GM23338 (cell line): ENCODE data around the gene SBNO1. TPM values are rescaled to one million over a fixed set of nuclear protein-coding genes. Genes with fewer than 3 reads are reported as not detected.

Source experiments
- ATAC-seq: fragments of 200-7000 bp; cut with Tn5 transposase; 3 replicates; pipeline ENCODE4 v1.9.1; 2020
- DNase-seq: peaks from one replicate; pipeline ENCODE4 v3.0.0-alpha.2; 2015; ENCODE audit warnings: low spot score
- H2AFZ ChIP-seq: fragments of 200-600 bp; sonication (generic); 2 replicates; pipeline ENCODE4 v1.8.0; 2016; ENCODE audit warnings: antibody characterized with exemption, mild to moderate bottlenecking, moderate library complexity
- H3F3A ChIP-seq: fragments of 200-600 bp; sonication (generic); replicated peaks from 2 replicates; pipeline ENCODE4 v1.8.0; 2017; ENCODE audit warnings: antibody characterized with exemption, mixed run types, low read depth
- H3K27ac ChIP-seq: fragments of 200-600 bp; sonication (generic); 2 replicates; pipeline ENCODE4 v1.6.1; 2016; ENCODE audit warnings: low read depth
- H3K27me3 ChIP-seq: fragments of 200-600 bp; sonication (generic); 2 replicates; pipeline ENCODE4 v1.8.0; 2016; ENCODE audit warnings: mild to moderate bottlenecking, mixed run types, moderate library complexity; ENCODE audit not compliant: insufficient read depth
- H3K36me3 ChIP-seq: fragments of 200-600 bp; sonication (generic); 2 replicates; pipeline ENCODE4 v1.8.0; 2016; ENCODE audit warnings: mild to moderate bottlenecking; ENCODE audit not compliant: insufficient read depth
- H3K4me1 ChIP-seq: fragments of 200-600 bp; sonication (generic); 2 replicates; pipeline ENCODE4 v1.8.0; 2016; ENCODE audit warnings: mild to moderate bottlenecking, moderate library complexity; ENCODE audit not compliant: insufficient read depth
- H3K4me2 ChIP-seq: fragments of 200-600 bp; sonication (generic); 2 replicates; pipeline ENCODE4 v1.7.1; 2017; ENCODE audit warnings: mixed run types
- H3K4me3 ChIP-seq: fragments of 200-600 bp; sonication (generic); 2 replicates; pipeline ENCODE4 v1.6.1; 2016; ENCODE audit warnings: mixed run types
- H3K79me2 ChIP-seq: fragments of 200-600 bp; sonication (generic); replicated peaks from 2 replicates; pipeline ENCODE4 v1.8.0; 2017; ENCODE audit warnings: mild to moderate bottlenecking; ENCODE audit not compliant: insufficient read depth
- H3K9me2 ChIP-seq: fragments of 200-600 bp; sonication (generic); 2 replicates; pipeline ENCODE4 v1.8.0; 2017; ENCODE audit not compliant: insufficient read depth
- H4K20me1 ChIP-seq: fragments of 200-600 bp; sonication (generic); replicated peaks from 2 replicates; pipeline ENCODE4 v1.8.0; 2017; ENCODE audit warnings: mild to moderate bottlenecking; ENCODE audit not compliant: insufficient read depth
- H3K27ac Mint-ChIP-seq: 2 replicates; pipeline ENCODE4 v1.8.0; 2020; ENCODE audit warnings: inconsistent platforms, mild to moderate bottlenecking, moderate library complexity, mixed read lengths
- H3K27me3 Mint-ChIP-seq: 3 replicates; pipeline ENCODE4 v1.8.0; 2022; ENCODE audit warnings: low read depth, mild to moderate bottlenecking, moderate library complexity, mixed read lengths, inconsistent platforms; ENCODE audit not compliant: insufficient read depth, poor library complexity
- H3K36me3 Mint-ChIP-seq: 3 replicates; pipeline ENCODE4 v1.8.0; 2021; ENCODE audit warnings: low read depth, mild to moderate bottlenecking, inconsistent platforms, moderate library complexity, mixed read lengths
- H3K4me1 Mint-ChIP-seq: 3 replicates; pipeline ENCODE4 v1.8.0; 2020; ENCODE audit warnings: mild to moderate bottlenecking, inconsistent platforms, mixed read lengths
- H3K4me3 Mint-ChIP-seq: 3 replicates; pipeline ENCODE4 v1.8.0; 2021; ENCODE audit warnings: moderate library complexity, mild to moderate bottlenecking, inconsistent platforms, mixed read lengths
- H3K9me3 Mint-ChIP-seq: 3 replicates; pipeline ENCODE4 v1.8.0; 2020; ENCODE audit warnings: moderate library complexity, mild to moderate bottlenecking, inconsistent platforms, mixed read lengths
- CREB1 ChIP-seq: fragments of 250-450 bp; sonication (Bioruptor Pico); IDR thresholded peaks from 2 replicates; pipeline ENCODE4 v1.5.0; 2020; ENCODE audit warnings: low read depth, mild to moderate bottlenecking, moderate library complexity
- EZH2phosphoT487 ChIP-seq: fragments of 200-600 bp; sonication (generic); IDR thresholded peaks from one replicate; pipeline ENCODE4 v1.8.1; 2018; ENCODE audit warnings: antibody characterized with exemption; ENCODE audit not compliant: unreplicated experiment
- JUNB ChIP-seq: IDR thresholded peaks from one replicate; pipeline ENCODE4 v1.6.1; 2016; ENCODE audit warnings: antibody characterized with exemption; ENCODE audit not compliant: unreplicated experiment
- POLR2AphosphoS5 ChIP-seq: IDR thresholded peaks from 2 replicates; pipeline ENCODE4 v1.6.1; 2016; ENCODE audit warnings: antibody characterized with exemption, low read depth
- REST ChIP-seq: IDR thresholded peaks from one replicate; pipeline ENCODE4 v1.6.1; 2018; ENCODE audit warnings: antibody characterized with exemption; ENCODE audit not compliant: unreplicated experiment
- STAT1 ChIP-seq: IDR thresholded peaks from one replicate; pipeline ENCODE4 v1.6.1; 2016; ENCODE audit warnings: antibody characterized with exemption; ENCODE audit not compliant: unreplicated experiment
- ZNF114 ChIP-seq: fragments of 250-450 bp; sonication (Bioruptor Pico); IDR thresholded peaks from 2 replicates; pipeline ENCODE4 v1.5.0; 2020; ENCODE audit warnings: mild to moderate bottlenecking, moderate library complexity
- ZNF462 ChIP-seq: fragments of 250-450 bp; sonication (Bioruptor Pico); IDR thresholded peaks from 2 replicates; pipeline ENCODE4 v1.5.0; 2020; ENCODE audit warnings: mild to moderate bottlenecking, moderate library complexity
- polyA plus RNA-seq: library from polyadenylated mRNA; unstranded; fragments of >200 nt; fragmentation: Nextera tagmentation; extraction: Ambion mirVana; gene quantifications from 2 replicates; pipeline ENCODE4 v1.2.1, GENCODE V29; 2016
- total RNA-seq: library from RNA; depleted of rRNA; stranded (reverse); fragments of >200 nt; shearing (Covaris generic); gene quantifications from 2 replicates; pipeline ENCODE4 v1.2.3, GENCODE V29; 2014

The SBNO1 gene
- total and polyA plus RNA-seq, 2 experiments from 2014 or later: 34.9 to 49.5 TPM

DNA sequence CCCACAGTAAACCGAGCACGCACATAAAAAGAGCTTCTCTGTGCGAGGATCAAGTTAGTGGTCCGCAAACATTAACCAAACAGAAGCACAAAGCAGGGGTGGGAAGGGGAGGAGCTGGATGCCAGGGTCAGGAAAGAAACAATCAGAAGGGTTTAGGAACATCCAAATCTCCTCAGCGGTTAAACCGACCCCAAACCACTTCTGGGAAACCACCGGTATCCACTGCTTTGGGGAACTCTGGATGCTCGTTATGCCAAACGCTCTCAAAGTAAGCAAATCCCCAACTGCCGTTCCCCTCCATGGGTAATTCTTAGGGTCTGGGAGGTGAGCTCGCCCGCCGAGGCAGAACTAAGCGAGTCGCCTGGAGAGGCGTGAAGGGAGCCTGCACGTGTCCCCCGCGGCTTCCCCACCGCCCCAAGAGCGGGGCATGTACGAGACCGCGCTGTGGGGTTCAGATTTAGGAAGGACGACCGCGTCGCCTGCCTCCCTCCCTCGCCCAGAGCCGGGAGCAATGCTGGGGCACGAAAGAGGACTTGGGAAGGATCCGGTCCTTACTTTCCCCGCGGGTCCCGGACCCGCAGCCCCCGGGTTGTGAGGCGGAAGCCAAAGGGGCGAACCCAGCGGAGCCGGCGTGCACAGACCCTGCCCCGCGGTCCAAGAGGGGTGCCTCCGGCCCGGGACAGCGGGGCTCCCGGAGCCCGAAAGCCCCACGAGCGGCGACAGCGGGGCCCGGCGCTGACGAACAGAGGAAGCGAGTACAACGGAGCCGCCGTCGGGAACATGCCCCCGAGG lies 711 bp downstream of the SBNO1 start:
- H3K27me3 ChIP-seq: no peaks in the 10 kb centered on the region
- 0 out of 2 replicates have a peak, but pooled peaks cover 2% of the 10 kb centered on the region for H3F3A ChIP-seq
- no peaks in the 10 kb centered on the region for H3K9me3 Mint-ChIP-seq
- 0 out of 2 replicates have a peak, but pooled peaks cover 3% of the 10 kb centered on the region for H3K4me1 ChIP-seq
- peaks cover 56% of the 10 kb centered on the region for H3K79me2 ChIP-seq
- no peaks in the 10 kb centered on the region for H3K36me3 ChIP-seq
- peaks cover 11% of the 10 kb centered on the region for H3K4me1 Mint-ChIP-seq
- H3K27ac ChIP-seq: peak overlapping the region; percentile 34
- peak; percentile 7 for ATAC-seq
- peak; percentile 44 for DNase-seq
- peak overlapping the region; percentile 93 for H3K27ac Mint-ChIP-seq
- H3K4me3 Mint-ChIP-seq: peak overlapping the region; percentile 88
- peaks cover 12% of the 10 kb centered on the region for H3K27me3 Mint-ChIP-seq
- H2AFZ ChIP-seq: no peak overlapping the region
- no peaks in the 10 kb centered on the region; the same call in 1 of the 3 replicates for H3K36me3 Mint-ChIP-seq
- H3K9me2 ChIP-seq: no peaks in the 10 kb centered on the region
- peaks cover 40% of the 10 kb centered on the region for H4K20me1 ChIP-seq
- peak overlapping the region; percentile 97 for H3K4me3 ChIP-seq
- TF ChIP-seq CREB1 (no peak), ZNF462 (CRISPR knock-in tag) (no peak), STAT1 (no peak), JUNB (no peak), REST (no peak), POLR2AphosphoS5 (no peak), ZNF114 (CRISPR knock-in tag) (no peak), EZH2phosphoT487 (no peak)
- H3K4me2 ChIP-seq: peak overlapping the region; percentile 88
